ENCODE data around the gene ATP1B1. TPM values are rescaled to one million over a fixed set of nuclear protein-coding genes. Genes with fewer than 3 reads are reported as not detected.

The ATP1B1 gene
- total and polyA plus RNA-seq, 9 of the 15 experiments (the other 6 are each of a cell fraction or from before 2014, with no cell fraction given), result 0.76 to 3.0 (median 1.7) TPM

GRCh38 chr1:169150641-169151337 lies 44.3 kb downstream of the ATP1B1 start:
- Histone ChIP-seq H3K79me2 (ENCODE audit: control insufficient read depth, insufficient read depth, low read length) (no peaks in the 10 kb centered on the region), H3K4me2 (ENCODE audit: insufficient read depth, low read length) (no peak overlapping the region), H3K9ac (ENCODE audit: insufficient read depth in 1 of 2, low read depth in 2 of 2, low read length in 2 of 2) (no peak overlapping the region), H3K9me1 (ENCODE audit: control insufficient read depth, insufficient read depth, low read length) (no peaks in the 10 kb centered on the region), H3K27me3 (ENCODE audit: control insufficient read depth in 2 of 2, insufficient read depth in 2 of 2, low read length in 2 of 2) (no peaks in the 10 kb centered on the region), H2AFZ (ENCODE audit: low read depth, low read length) (no peak overlapping the region), H3K9me3 (replicated peaks; ENCODE audit: control insufficient read depth, insufficient read depth, low read depth, low read length) (no peaks in the 10 kb centered on the region), H3K36me3 (ENCODE audit: control insufficient read depth, insufficient read depth, low read length) (no peaks in the 10 kb centered on the region), H3K4me3 (no peak overlapping the region), H4K20me1 (replicated peaks; ENCODE audit: control insufficient read depth, insufficient read depth, low read length) (no peaks in the 10 kb centered on the region), H3K27ac (ENCODE audit: extremely low read depth, low read depth, low read length) (no peak overlapping the region), H3K4me1 (replicated peaks in 1 of 2; ENCODE audit: control insufficient read depth in 2 of 2, insufficient read depth in 2 of 2, low read length in 2 of 2) (peaks cover 0 to 6% of the 10 kb centered on the region in 2 experiments; a peak in 2 of 5 replicates)
- ChIA-PET POLR2A (no interaction called here), CTCF (ENCODE audit: low intra/inter-chr PET ratio) (no interaction called here)
- no peak for FAIRE-seq
- WGBS (ENCODE audit: insufficient coverage, low coverage, missing lambda C conversion rate), result 55% methylated on average over 4 of the region's 4 CpGs
- no TSS peak for BruUV-seq (replicated peaks)
- intact Hi-C loops (cut with micrococcal nuclease) (no loop called here), in situ Hi-C loops (cut with MboI) (no loop called here)
- no peak for DNase-seq (ENCODE audit: extremely low read depth in 1 of 4, low spot score in 3 of 4)
- TF ChIP-seq ZC3H4 (CRISPR knock-in tag; IDR thresholded peaks at IDR 0.05; ENCODE audit: borderline replicate concordance) (no peak), TGIF2 (CRISPR knock-in tag; IDR thresholded peaks at IDR 0.05) (no peak), SMAD4 (CRISPR knock-in tag; conservative IDR thresholded peaks at IDR 0.05) (no peak), CHD4 (IDR thresholded peaks at IDR 0.05; ENCODE audit: insufficient read depth, insufficient replicate concordance, low read depth, low read length, poor library complexity, severe bottlenecking) (no peak), ZNF197 (CRISPR knock-in tag; IDR thresholded peaks at IDR 0.05; ENCODE audit: low read depth) (no peak), MITF (IDR thresholded peaks at IDR 0.05) (no peak), SIN3A (IDR thresholded peaks at IDR 0.05; ENCODE audit: borderline replicate concordance in 2 of 2, control insufficient read depth in 1 of 2, low read depth in 2 of 2, low read length in 2 of 2) (no peak), MCM7 (IDR thresholded peaks at IDR 0.05) (no peak), HNRNPK (IDR thresholded peaks at IDR 0.05; ENCODE audit: low read depth, low read length, poor library complexity, severe bottlenecking) (no peak), GATAD2B (IDR thresholded peaks at IDR 0.05; ENCODE audit: borderline replicate concordance) (no peak), ARID3B (CRISPR knock-in tag; IDR thresholded peaks at IDR 0.05; ENCODE audit: borderline replicate concordance) (no peak), PHF21A (IDR thresholded peaks at IDR 0.05; ENCODE audit: borderline replicate concordance, low read depth) (no peak), ZNF589 (CRISPR knock-in tag; IDR thresholded peaks at IDR 0.05; ENCODE audit: low read depth) (no peak)
- TF ChIP-seq, protein P1, sequence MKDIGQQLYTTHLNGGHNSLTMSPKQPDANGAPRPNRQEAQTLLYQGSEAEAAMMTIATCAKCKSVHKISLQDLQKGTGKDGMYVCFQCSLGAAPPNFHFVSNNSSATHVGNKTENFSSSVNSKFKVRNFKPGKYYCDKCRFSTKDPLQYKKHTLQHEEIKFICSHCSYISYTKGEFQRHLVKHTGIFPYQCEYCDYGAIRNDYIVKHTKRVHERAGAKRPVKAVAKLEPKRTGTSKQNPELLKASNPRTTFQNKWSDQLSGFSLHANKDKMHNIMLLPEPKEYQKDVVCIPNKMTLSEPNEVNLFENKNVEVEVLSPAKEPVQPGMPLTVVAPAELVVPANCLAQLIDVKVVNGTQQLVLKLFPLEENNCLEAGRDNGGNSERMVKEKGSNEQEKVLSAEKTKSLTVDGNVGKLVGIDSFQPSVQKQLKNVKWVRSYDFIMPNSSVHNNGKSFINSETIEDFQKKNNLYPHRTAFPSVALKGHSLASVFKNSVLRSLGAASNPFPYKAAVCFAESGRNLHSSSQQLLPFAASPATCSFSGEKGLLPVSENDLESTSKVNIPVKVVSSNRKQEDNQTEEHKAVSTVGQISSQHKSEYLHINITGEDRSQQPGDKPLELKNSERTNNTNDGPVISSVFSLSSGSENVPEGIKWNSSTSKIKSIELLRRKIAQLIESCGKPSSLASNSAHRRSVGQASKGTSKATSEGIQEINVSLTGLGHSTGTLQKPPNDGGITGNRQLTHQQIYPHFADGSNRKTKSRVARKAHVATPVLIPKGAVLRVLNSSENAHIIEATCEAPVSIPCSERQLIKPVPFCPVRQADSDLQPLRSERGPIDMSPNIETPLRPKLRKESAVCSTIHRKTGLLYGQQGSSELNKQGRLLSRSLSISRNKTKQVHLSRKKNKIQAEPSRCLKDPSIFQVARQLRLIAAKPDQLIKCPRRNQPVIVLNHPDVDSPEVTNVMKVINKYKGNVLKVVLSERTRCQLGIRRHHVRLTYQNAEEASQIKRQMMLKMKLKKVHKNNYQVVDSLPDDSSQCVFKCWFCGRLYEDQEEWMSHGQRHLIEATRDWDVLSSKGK (CRISPR knock-in tag; IDR thresholded peaks at IDR 0.05), result no peak
- no peak; the same call in 1 of the 3 replicates for ATAC-seq
